Brain pericyte (primary cell): ENCODE data around the gene PARM1.

Source experiments
- DNase-seq: peaks from one replicate; pipeline ENCODE4 v3.0.0-alpha.2; 2012; ENCODE audit warnings: low read depth, low spot score

The PARM1 gene

GRCh38 chr4:75080888-75081287 is 148.0 kb downstream of the PARM1 start:
- DNase-seq, result no peak

GRCh38 chr4:75081561-75081960 is 148.6 kb downstream of the PARM1 start:
- no peak for DNase-seq

- DNase-seq, result no peak
These were observed 154.5 kb downstream of the PARM1 start for GRCh38 chr4:75087416-75087815.

- no peak for DNase-seq
These were observed 154.9 kb downstream of the PARM1 start for GRCh38 chr4:75087865-75088264.

GRCh38 chr4:75089206-75089605 is 156.3 kb downstream of the PARM1 start:
- DNase-seq, result no peak

GRCh38 chr4:75099321-75099720 is 166.4 kb downstream of the PARM1 start:
- no peak for DNase-seq
